Transverse colon (tissue), 4 donors: Measurements from ENCODE around the gene PLEKHG4.

Source experiments
- CTCF ChIP-seq, 5 experiments: fragments of 200-600 bp in 3 of 5; fragments of 450-650 bp in 2 of 5; sonication (generic) in 3 of 5; IDR thresholded peaks; 1 replicate in 2 of 5; 2 replicates in 3 of 5; pipeline ENCODE4 v1.5.1; 2016 to 2017; ENCODE audit warnings: antibody characterized with exemption in 5 of 5, inconsistent platforms in 3 of 5, mild to moderate bottlenecking in 2 of 5, moderate library complexity in 1 of 5
- POLR2A ChIP-seq: fragments of 450-650 bp; IDR thresholded peaks from one replicate; pipeline ENCODE4 v1.6.1; 2016; ENCODE audit warnings: antibody characterized with exemption, mild to moderate bottlenecking, moderate library complexity
- POLR2AphosphoS5 ChIP-seq, 3 donors: sonication (generic); formaldehyde crosslinking; IDR thresholded peaks; one replicate each; pipeline ENCODE4 v1.6.1; 2016; ENCODE audit warnings: antibody characterized with exemption in 3 of 3

GRCh38 chr16:67258161-67258835 is 21.0 kb upstream of the PLEKHG4 start:
- TF ChIP-seq POLR2AphosphoS5 (IDR thresholded peaks at IDR 0.05) (no peak), CTCF (IDR thresholded peaks at IDR 0.05) (no peak), POLR2A (no peak)
